HK-2 (cell line): ENCODE measurements around the gene IZUMO1R.
"Not testable (repeated sequence)": the region's sequence is repeated elsewhere in the genome, so short reads cannot be mapped to it uniquely, and the experiment has no call there.

Experiments
- DNase-seq: peaks from one replicate; pipeline ENCODE4 v3.0.0-alpha.2; 2018; ENCODE audit not compliant: unreplicated experiment

IZUMO1R gene

GRCh38 chr11:94303966-94304958, at the start of gene IZUMO1R:
Gene IZUMO1R, plus strand, starts transcription at chr11:94304580. Its CDS starts 1,057 bp downstream, at chr11:94305637.
- no peak for DNase-seq

- no peak for DNase-seq
Measured at GRCh38 chr11:94271885-94272372, 32.5 kb upstream of the IZUMO1R start.

GRCh38 chr11:94272738-94273313, 31.6 kb upstream of the IZUMO1R start:
- no peak for DNase-seq

- DNase-seq, result no peak
Measured at GRCh38 chr11:94275961-94276360, 28.4 kb upstream of the IZUMO1R start.

GRCh38 chr11:94276943-94277342, 27.4 kb upstream of the IZUMO1R start:
- DNase-seq, result no peak

GRCh38 chr11:94278207-94278606, 26.2 kb upstream of the IZUMO1R start:
- not testable (repeated sequence) for DNase-seq

GRCh38 chr11:94279996-94280395, 24.4 kb upstream of the IZUMO1R start:
- no peak for DNase-seq

GRCh38 chr11:94281324-94281723, 23.1 kb upstream of the IZUMO1R start:
- DNase-seq, result no peak

GRCh38 chr11:94283678-94284077, 20.7 kb upstream of the IZUMO1R start:
- DNase-seq, result no peak

- DNase-seq, result no peak
Measured at GRCh38 chr11:94295534-94295933, 8.8 kb upstream of the IZUMO1R start.

- DNase-seq, result no peak
Measured at GRCh38 chr11:94297985-94298576, 6.3 kb upstream of the IZUMO1R start.

- DNase-seq, result no peak
Measured at GRCh38 chr11:94302776-94303175, 1.6 kb upstream of the IZUMO1R start.

- no peak for DNase-seq
Measured at GRCh38 chr11:94305146-94305545, 766 bp downstream of the IZUMO1R start.

GRCh38 chr11:94307101-94307791, 2.9 kb downstream of the IZUMO1R start:
- no peak for DNase-seq

- no peak for DNase-seq
Measured at GRCh38 chr11:94308024-94308423, 3.6 kb downstream of the IZUMO1R start.

GRCh38 chr11:94309757-94310156, 5.4 kb downstream of the IZUMO1R start:
- DNase-seq, result no peak

- no peak for DNase-seq
Measured at GRCh38 chr11:94310191-94310875, 6.0 kb downstream of the IZUMO1R start.

- DNase-seq, result no peak
Measured at GRCh38 chr11:94312339-94312738, 8.0 kb downstream of the IZUMO1R start.

- no peak for DNase-seq
Measured at GRCh38 chr11:94314064-94314463, 9.7 kb downstream of the IZUMO1R start.

GRCh38 chr11:94315664-94316063, 11.3 kb downstream of the IZUMO1R start:
- DNase-seq, result no peak

GRCh38 chr11:94322501-94322900, 18.1 kb downstream of the IZUMO1R start:
- DNase-seq, result no peak
